HepG2 (cell line): Measurements from ENCODE around the gene CCL16. TPM values are rescaled to one million over a fixed set of nuclear protein-coding genes. Genes with fewer than 3 reads are reported as not detected.

ENCODE experiments used
- ATF3 ChIP-seq: sonication (generic); formaldehyde crosslinking; IDR thresholded peaks from 2 replicates; pipeline ENCODE4 v1.4.0; 2020; ENCODE audit warnings: missing genetic modification reagents
- BHLHE40 ChIP-seq: IDR thresholded peaks from 2 replicates; pipeline ENCODE4 v1.6.1; 2011; ENCODE audit warnings: low read length, improper control_type of control experiment
- FOXJ3 ChIP-seq: sonication (generic); formaldehyde crosslinking; IDR thresholded peaks from 2 replicates; pipeline ENCODE4 v1.4.0; 2020; ENCODE audit warnings: missing genetic modification reagents, mild to moderate bottlenecking, borderline replicate concordance
- MATR3 ChIP-seq: sonication (generic); formaldehyde crosslinking; IDR thresholded peaks from 2 replicates; pipeline ENCODE4 v1.4.0; 2020; ENCODE audit warnings: missing genetic modification reagents
- MBNL3 ChIP-seq: fragments of 250-450 bp; sonication (Bioruptor Pico); conservative IDR thresholded peaks from 2 replicates; pipeline ENCODE4 v1.8.0; 2022; ENCODE audit warnings: mild to moderate bottlenecking, inconsistent platforms
- MED13 ChIP-seq: sonication (generic); formaldehyde crosslinking; IDR thresholded peaks from 2 replicates; pipeline ENCODE4 v1.5.0; 2020; ENCODE audit warnings: missing genetic modification reagents
- MXI1 ChIP-seq: IDR thresholded peaks from 3 replicates; pipeline ENCODE4 v1.6.1; 2012; ENCODE audit warnings: low read depth, low read length, inconsistent platforms, borderline replicate concordance
- SALL2 ChIP-seq: sonication (generic); formaldehyde crosslinking; IDR thresholded peaks from 2 replicates; pipeline ENCODE4 v1.8.1; 2023; ENCODE audit warnings: mild to moderate bottlenecking, missing genetic modification reagents, inconsistent platforms
- SNRNP70 ChIP-seq: fragments of 200-400 bp; formaldehyde crosslinking; IDR thresholded peaks from 2 replicates; pipeline ENCODE4 v1.6.1; 2017; ENCODE audit warnings: mild to moderate bottlenecking, low read depth, low read length, moderate library complexity
- TAF1 ChIP-seq: sonication (generic); formaldehyde crosslinking; IDR thresholded peaks from 2 replicates; pipeline ENCODE4 v1.4.0; 2020; ENCODE audit warnings: missing genetic modification reagents
- ZBTB3 ChIP-seq: sonication (generic); formaldehyde crosslinking; IDR thresholded peaks from 2 replicates; pipeline ENCODE4 v1.4.0; 2020; ENCODE audit warnings: low read depth, mild to moderate bottlenecking, moderate library complexity, missing genetic modification reagents, borderline replicate concordance
- ZFP36L1 ChIP-seq: sonication (generic); formaldehyde crosslinking; IDR thresholded peaks from 2 replicates; pipeline ENCODE4 v1.8.0; 2022; ENCODE audit warnings: mild to moderate bottlenecking, missing genetic modification reagents, moderate library complexity
- ZNF572 ChIP-seq: sonication (generic); formaldehyde crosslinking; IDR thresholded peaks from 2 replicates; pipeline ENCODE4 v1.5.1; 2020; ENCODE audit warnings: mild to moderate bottlenecking, missing genetic modification reagents
- ZNF607 ChIP-seq: sonication (generic); formaldehyde crosslinking; IDR thresholded peaks from 2 replicates; pipeline ENCODE4 v1.5.1; 2020; ENCODE audit warnings: missing genetic modification reagents, mild to moderate bottlenecking, borderline replicate concordance
- ZNF660 ChIP-seq: sonication (generic); formaldehyde crosslinking; IDR thresholded peaks from 2 replicates; pipeline ENCODE4 v1.5.1; 2020; ENCODE audit warnings: mild to moderate bottlenecking, low read depth, missing genetic modification reagents, borderline replicate concordance
- ZNF768 ChIP-seq: sonication (generic); formaldehyde crosslinking; IDR thresholded peaks from 2 replicates; pipeline ENCODE4 v1.4.0; 2020; ENCODE audit warnings: missing genetic modification reagents
- ZNF777 ChIP-seq: sonication (generic); formaldehyde crosslinking; IDR thresholded peaks from 2 replicates; pipeline ENCODE4 v1.4.0; 2020; ENCODE audit warnings: missing genetic modification reagents
- polyA plus RNA-seq, 8 experiments: library from polyadenylated mRNA; depleted of rRNA in 3 of 8; stranded (reverse) in 7 of 8; unstranded in 1 of 8; fragments of >200 nt; fragmentation: Illumina TruSeq in 4 of 8; extraction: Trizol in 4 of 8; gene quantifications; 2 replicates each; pipeline versions ENCODE4 v1.2.1 to v1.2.3, GENCODE V29; 2011 to 2016; ENCODE audit warnings: low read depth in 4 of 8, missing spikeins in 1 of 8, mixed read lengths in 1 of 8; ENCODE audit not compliant: insufficient read depth in 1 of 8
- total RNA-seq, 5 experiments: library from RNA; depleted of rRNA; stranded (reverse); fragments of >200 nt; fragmentation: Illumina TruSeq; extraction: Trizol; gene quantifications; 2 replicates each; pipeline ENCODE4 v1.2.3, GENCODE V29; 2016; ENCODE audit warnings: low read depth in 1 of 5
- TF ChIP-seq, protein P1 (sequence below): sonication (generic); formaldehyde crosslinking; IDR thresholded peaks from 2 replicates; pipeline ENCODE4 v1.4.0; 2020; ENCODE audit warnings: missing genetic modification reagents
- TF ChIP-seq, protein P2 (sequence below): IDR thresholded peaks from 2 replicates; pipeline ENCODE4 v1.6.1; 2018; ENCODE audit warnings: missing genetic modification reagents, mild to moderate bottlenecking, missing compliant biosample characterization
- TF ChIP-seq, protein P3 (sequence below): sonication (generic); formaldehyde crosslinking; IDR thresholded peaks from 2 replicates; pipeline ENCODE4 v1.5.0; 2020; ENCODE audit warnings: mild to moderate bottlenecking, missing genetic modification reagents, borderline replicate concordance

CCL16 gene
- total and polyA plus RNA-seq, 2 of the 13 experiments (the other 11 are each of a cell fraction or from before 2014, with no cell fraction given): 2.0 to 14.7 TPM

- TF ChIP-seq SNRNP70: no peak
- TF ChIP-seq ZNF768 (CRISPR knock-in tag): no peak
- TF ChIP-seq FOXJ3 (CRISPR knock-in tag): no peak
- no peak for TF ChIP-seq SALL2 (CRISPR knock-in tag)
- TF ChIP-seq ZNF777 (CRISPR knock-in tag): 0 out of 2 replicates have a peak, but pooled peaks have one; percentile 14
- TF ChIP-seq TAF1: no peak
- 0 out of 2 replicates have a peak, but pooled peaks have one; percentile 41 for TF ChIP-seq MBNL3 (CRISPR knock-in tag)
- no peak for TF ChIP-seq ZBTB3
- TF ChIP-seq BHLHE40: peak; percentile 72
- TF ChIP-seq ATF3: no peak
- TF ChIP-seq MXI1: no peak
- TF ChIP-seq, protein P1, sequence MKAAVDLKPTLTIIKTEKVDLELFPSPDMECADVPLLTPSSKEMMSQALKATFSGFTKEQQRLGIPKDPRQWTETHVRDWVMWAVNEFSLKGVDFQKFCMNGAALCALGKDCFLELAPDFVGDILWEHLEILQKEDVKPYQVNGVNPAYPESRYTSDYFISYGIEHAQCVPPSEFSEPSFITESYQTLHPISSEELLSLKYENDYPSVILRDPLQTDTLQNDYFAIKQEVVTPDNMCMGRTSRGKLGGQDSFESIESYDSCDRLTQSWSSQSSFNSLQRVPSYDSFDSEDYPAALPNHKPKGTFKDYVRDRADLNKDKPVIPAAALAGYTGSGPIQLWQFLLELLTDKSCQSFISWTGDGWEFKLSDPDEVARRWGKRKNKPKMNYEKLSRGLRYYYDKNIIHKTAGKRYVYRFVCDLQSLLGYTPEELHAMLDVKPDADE (CRISPR knock-in tag): no peak
- no peak for TF ChIP-seq ZNF660
- TF ChIP-seq MATR3 (CRISPR knock-in tag): no peak
- TF ChIP-seq, protein P2, sequence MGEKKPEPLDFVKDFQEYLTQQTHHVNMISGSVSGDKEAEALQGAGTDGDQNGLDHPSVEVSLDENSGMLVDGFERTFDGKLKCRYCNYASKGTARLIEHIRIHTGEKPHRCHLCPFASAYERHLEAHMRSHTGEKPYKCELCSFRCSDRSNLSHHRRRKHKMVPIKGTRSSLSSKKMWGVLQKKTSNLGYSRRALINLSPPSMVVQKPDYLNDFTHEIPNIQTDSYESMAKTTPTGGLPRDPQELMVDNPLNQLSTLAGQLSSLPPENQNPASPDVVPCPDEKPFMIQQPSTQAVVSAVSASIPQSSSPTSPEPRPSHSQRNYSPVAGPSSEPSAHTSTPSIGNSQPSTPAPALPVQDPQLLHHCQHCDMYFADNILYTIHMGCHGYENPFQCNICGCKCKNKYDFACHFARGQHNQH (CRISPR knock-in tag): no peak
- TF ChIP-seq MED13 (CRISPR knock-in tag): no peak
- 0 out of 2 replicates have a peak, but pooled peaks have one; percentile 31 for TF ChIP-seq ZNF607 (CRISPR knock-in tag)
- no peak for TF ChIP-seq ZNF572 (CRISPR knock-in tag)
- TF ChIP-seq, protein P3, sequence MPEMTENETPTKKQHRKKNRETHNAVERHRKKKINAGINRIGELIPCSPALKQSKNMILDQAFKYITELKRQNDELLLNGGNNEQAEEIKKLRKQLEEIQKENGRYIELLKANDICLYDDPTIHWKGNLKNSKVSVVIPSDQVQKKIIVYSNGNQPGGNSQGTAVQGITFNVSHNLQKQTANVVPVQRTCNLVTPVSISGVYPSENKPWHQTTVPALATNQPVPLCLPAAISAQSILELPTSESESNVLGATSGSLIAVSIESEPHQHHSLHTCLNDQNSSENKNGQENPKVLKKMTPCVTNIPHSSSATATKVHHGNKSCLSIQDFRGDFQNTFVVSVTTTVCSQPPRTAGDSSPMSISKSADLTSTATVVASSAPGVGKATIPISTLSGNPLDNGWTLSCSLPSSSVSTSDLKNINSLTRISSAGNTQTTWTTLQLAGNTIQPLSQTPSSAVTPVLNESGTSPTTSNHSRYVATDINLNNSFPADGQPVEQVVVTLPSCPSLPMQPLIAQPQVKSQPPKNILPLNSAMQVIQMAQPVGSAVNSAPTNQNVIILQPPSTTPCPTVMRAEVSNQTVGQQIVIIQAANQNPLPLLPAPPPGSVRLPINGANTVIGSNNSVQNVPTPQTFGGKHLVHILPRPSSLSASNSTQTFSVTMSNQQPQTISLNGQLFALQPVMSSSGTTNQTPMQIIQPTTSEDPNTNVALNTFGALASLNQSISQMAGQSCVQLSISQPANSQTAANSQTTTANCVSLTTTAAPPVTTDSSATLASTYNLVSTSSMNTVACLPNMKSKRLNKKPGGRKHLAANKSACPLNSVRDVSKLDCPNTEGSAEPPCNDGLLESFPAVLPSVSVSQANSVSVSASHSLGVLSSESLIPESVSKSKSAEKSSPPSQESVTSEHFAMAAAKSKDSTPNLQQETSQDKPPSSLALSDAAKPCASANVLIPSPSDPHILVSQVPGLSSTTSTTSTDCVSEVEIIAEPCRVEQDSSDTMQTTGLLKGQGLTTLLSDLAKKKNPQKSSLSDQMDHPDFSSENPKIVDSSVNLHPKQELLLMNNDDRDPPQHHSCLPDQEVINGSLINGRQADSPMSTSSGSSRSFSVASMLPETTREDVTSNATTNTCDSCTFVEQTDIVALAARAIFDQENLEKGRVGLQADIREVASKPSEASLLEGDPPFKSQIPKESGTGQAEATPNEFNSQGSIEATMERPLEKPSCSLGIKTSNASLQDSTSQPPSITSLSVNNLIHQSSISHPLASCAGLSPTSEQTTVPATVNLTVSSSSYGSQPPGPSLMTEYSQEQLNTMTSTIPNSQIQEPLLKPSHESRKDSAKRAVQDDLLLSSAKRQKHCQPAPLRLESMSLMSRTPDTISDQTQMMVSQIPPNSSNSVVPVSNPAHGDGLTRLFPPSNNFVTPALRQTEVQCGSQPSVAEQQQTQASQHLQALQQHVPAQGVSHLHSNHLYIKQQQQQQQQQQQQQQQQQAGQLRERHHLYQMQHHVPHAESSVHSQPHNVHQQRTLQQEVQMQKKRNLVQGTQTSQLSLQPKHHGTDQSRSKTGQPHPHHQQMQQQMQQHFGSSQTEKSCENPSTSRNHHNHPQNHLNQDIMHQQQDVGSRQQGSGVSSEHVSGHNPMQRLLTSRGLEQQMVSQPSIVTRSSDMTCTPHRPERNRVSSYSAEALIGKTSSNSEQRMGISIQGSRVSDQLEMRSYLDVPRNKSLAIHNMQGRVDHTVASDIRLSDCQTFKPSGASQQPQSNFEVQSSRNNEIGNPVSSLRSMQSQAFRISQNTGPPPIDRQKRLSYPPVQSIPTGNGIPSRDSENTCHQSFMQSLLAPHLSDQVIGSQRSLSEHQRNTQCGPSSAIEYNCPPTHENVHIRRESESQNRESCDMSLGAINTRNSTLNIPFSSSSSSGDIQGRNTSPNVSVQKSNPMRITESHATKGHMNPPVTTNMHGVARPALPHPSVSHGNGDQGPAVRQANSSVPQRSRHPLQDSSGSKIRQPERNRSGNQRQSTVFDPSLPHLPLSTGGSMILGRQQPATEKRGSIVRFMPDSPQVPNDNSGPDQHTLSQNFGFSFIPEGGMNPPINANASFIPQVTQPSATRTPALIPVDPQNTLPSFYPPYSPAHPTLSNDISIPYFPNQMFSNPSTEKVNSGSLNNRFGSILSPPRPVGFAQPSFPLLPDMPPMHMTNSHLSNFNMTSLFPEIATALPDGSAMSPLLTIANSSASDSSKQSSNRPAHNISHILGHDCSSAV: no peak
- TF ChIP-seq ZFP36L1: no peak
Measured at GRCh38 chr17:35972535-35972934, 8.8 kb downstream of the CCL16 start (continued).
